SU-DHL-6 (cell line): Measurements from ENCODE around the gene EMID1.

Experiments used
- H2AFZ ChIP-seq: fragments of 200-600 bp; sonication (generic); 2 replicates; pipeline ENCODE4 v1.6.1; 2014; ENCODE audit warnings: low read depth, mild to moderate bottlenecking, moderate library complexity, mixed read lengths, antibody characterized with exemption, low read length; ENCODE audit not compliant: severe bottlenecking
- H3F3A ChIP-seq: fragments of 200-600 bp; shearing (Covaris generic); 2 replicates; pipeline ENCODE4 v1.6.0; 2016; ENCODE audit warnings: antibody characterized with exemption, mild to moderate bottlenecking; ENCODE audit not compliant: insufficient read depth
- H3K27ac ChIP-seq: fragments of 200-600 bp; sonication (generic); 2 replicates; pipeline ENCODE4 v1.5.1; 2016; ENCODE audit warnings: low read depth, mild to moderate bottlenecking, low read length, moderate library complexity, mixed read lengths
- H3K27me3 ChIP-seq: fragments of 200-600 bp; sonication (generic), shearing (Covaris generic); 2 replicates; pipeline ENCODE4 v1.6.0; 2014; ENCODE audit warnings: mild to moderate bottlenecking, low read length
- H3K36me3 ChIP-seq: fragments of 200-600 bp; sonication (generic); 2 replicates; pipeline ENCODE4 v1.6.1; 2014; ENCODE audit warnings: mild to moderate bottlenecking, low read length, mixed read lengths
- H3K4me2 ChIP-seq: fragments of 300-600, 200-600 bp; shearing (Covaris generic), sonication (generic); 2 replicates; pipeline ENCODE4 v1.6.0; 2014; ENCODE audit warnings: low read length, low read depth, mild to moderate bottlenecking; ENCODE audit not compliant: poor library complexity, severe bottlenecking
- H3K4me3 ChIP-seq: fragments of 200-600 bp; sonication (generic); 2 replicates; pipeline ENCODE4 v1.5.1; 2014; ENCODE audit warnings: antibody characterized with exemption, low read length, mild to moderate bottlenecking, mixed read lengths; ENCODE audit not compliant: insufficient read depth, poor library complexity, severe bottlenecking
- H3K79me2 ChIP-seq: fragments of 200-600 bp; sonication (generic); 2 replicates; pipeline ENCODE4 v1.6.1; 2014; ENCODE audit warnings: mild to moderate bottlenecking, low read length, moderate library complexity; ENCODE audit not compliant: insufficient read depth
- H3K9ac ChIP-seq: fragments of 200-600 bp; sonication (generic); 2 replicates; pipeline ENCODE4 v1.7.0; 2014; ENCODE audit warnings: mild to moderate bottlenecking, low read length
- H3K9me2 ChIP-seq: fragments of 200-600 bp; sonication (generic); replicated peaks from 2 replicates; pipeline ENCODE4 v1.6.1; 2014; ENCODE audit warnings: low read length; ENCODE audit not compliant: insufficient read depth
- H3K9me3 ChIP-seq: fragments of 200-600 bp; sonication (generic); 2 replicates; pipeline ENCODE4 v1.6.1; 2014; ENCODE audit warnings: low read length, mixed read lengths; ENCODE audit not compliant: insufficient read depth
- H4K20me1 ChIP-seq: fragments of 200-600 bp; sonication (generic); 2 replicates; pipeline ENCODE4 v1.6.1; 2014; ENCODE audit warnings: low read depth, mild to moderate bottlenecking, antibody characterized with exemption, low read length, moderate library complexity, mixed read lengths
- CTCF ChIP-seq: fragments of 200-600 bp; sonication (generic); IDR thresholded peaks from one replicate; pipeline ENCODE4 v1.5.1; 2017; ENCODE audit warnings: antibody characterized with exemption, mild to moderate bottlenecking, low read length, moderate library complexity; ENCODE audit not compliant: insufficient read depth, poor library complexity, severe bottlenecking
- EZH2phosphoT487 ChIP-seq: fragments of 200-600 bp; sonication (generic), shearing (Covaris generic); conservative IDR thresholded peaks from 2 replicates; pipeline ENCODE4 v1.6.1; 2018; ENCODE audit warnings: mild to moderate bottlenecking, antibody characterized with exemption, low read length, moderate library complexity, mixed read lengths

The EMID1 gene

GRCh38 chr22:29270475-29271271 lies 65.0 kb downstream of the EMID1 start:
- peak overlapping the region; percentile 92 for H3K4me3 ChIP-seq
- peaks cover 89% of the 10 kb centered on the region for H3K79me2 ChIP-seq
- TF ChIP-seq EZH2phosphoT487 (no peak), CTCF (no peak)
- no peaks in the 10 kb centered on the region for H3K9me3 ChIP-seq
- no peaks in the 10 kb centered on the region for H3K27me3 ChIP-seq
- H2AFZ ChIP-seq, result no peak overlapping the region
- H3K36me3 ChIP-seq, result peaks cover 56% of the 10 kb centered on the region
- H3K9me2 ChIP-seq, result no peaks in the 10 kb centered on the region
- peaks cover 61% of the 10 kb centered on the region for H4K20me1 ChIP-seq
- H3K9ac ChIP-seq, result peak overlapping the region; percentile 98
- H3K4me2 ChIP-seq, result peak overlapping the region; percentile 95
- H3F3A ChIP-seq, result peaks cover 8% of the 10 kb centered on the region; the same call in 1 of the 2 replicates
- peak overlapping the region; percentile 13; the same call in 1 of the 2 replicates for H3K27ac ChIP-seq

GRCh38 chr22:29272624-29273023 lies 66.9 kb downstream of the EMID1 start:
- no peaks in the 10 kb centered on the region for H3K9me2 ChIP-seq
- H3K27me3 ChIP-seq, result no peaks in the 10 kb centered on the region
- H3K36me3 ChIP-seq, result peaks cover 76% of the 10 kb centered on the region
- peaks cover 18% of the 10 kb centered on the region; the same call in 1 of the 2 replicates for H3F3A ChIP-seq
- H3K4me2 ChIP-seq, result no peak overlapping the region
- H3K9ac ChIP-seq, result no peak overlapping the region
- no peak overlapping the region for H3K27ac ChIP-seq
- H4K20me1 ChIP-seq, result peaks cover 80% of the 10 kb centered on the region
- H3K4me3 ChIP-seq, result no peak overlapping the region
- TF ChIP-seq EZH2phosphoT487 (no peak), CTCF (no peak)
- no peak overlapping the region for H2AFZ ChIP-seq
- H3K79me2 ChIP-seq, result peaks cover 97% of the 10 kb centered on the region
- H3K9me3 ChIP-seq, result no peaks in the 10 kb centered on the region

GRCh38 chr22:29275167-29275566 lies 69.5 kb downstream of the EMID1 start:
- Histone ChIP-seq H3K9me3 (no peaks in the 10 kb centered on the region), H3K27me3 (no peaks in the 10 kb centered on the region), H3K9me2 (no peaks in the 10 kb centered on the region), H2AFZ (no peak overlapping the region), H4K20me1 (peaks cover 87% of the 10 kb centered on the region), H3K9ac (no peak overlapping the region), H3F3A (peaks cover 18% of the 10 kb centered on the region; the same call in 1 of the 2 replicates), H3K79me2 (peaks cover 94% of the 10 kb centered on the region), H3K36me3 (peaks cover 87% of the 10 kb centered on the region), H3K27ac (no peak overlapping the region), H3K4me3 (no peak overlapping the region), H3K4me2 (no peak overlapping the region)
- TF ChIP-seq EZH2phosphoT487 (no peak), CTCF (no peak)
